Kidney tubule cell (primary cell): ENCODE measurements around the gene COL4A2.

Source experiments
- DNase-seq: peaks from one replicate; pipeline ENCODE4 v3.0.0-alpha.2; 2018; ENCODE audit warnings: low spot score

The COL4A2 gene

DNA sequence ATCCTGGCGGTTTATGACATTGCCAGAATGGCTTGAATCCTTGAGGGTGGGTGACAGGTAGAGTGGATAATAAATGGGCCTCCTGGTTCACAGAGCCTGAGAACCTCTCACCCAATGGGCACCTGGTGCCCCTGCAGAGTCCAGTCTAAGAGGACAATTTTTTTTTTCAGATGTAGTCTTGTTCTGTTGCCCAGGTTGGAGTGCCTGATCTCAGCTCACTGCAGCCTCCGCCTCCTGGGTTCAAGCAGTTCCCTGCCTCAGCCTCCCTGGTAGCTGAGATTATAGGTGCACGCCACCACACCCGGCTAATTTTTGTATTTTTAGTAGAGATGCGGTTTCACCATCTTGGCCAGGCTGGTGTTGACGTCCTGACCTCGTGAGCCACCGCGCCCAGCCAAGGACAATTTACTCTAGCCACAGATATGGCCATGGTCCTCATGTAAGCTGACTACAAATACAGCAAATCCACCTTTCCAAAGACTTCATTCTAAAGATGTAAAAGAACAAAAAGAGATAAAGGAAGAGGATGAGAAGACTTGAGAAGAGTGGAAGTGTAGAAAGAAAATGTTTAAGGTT is 33.0 kb downstream of the COL4A2 start:
- no peak for DNase-seq

DNA sequence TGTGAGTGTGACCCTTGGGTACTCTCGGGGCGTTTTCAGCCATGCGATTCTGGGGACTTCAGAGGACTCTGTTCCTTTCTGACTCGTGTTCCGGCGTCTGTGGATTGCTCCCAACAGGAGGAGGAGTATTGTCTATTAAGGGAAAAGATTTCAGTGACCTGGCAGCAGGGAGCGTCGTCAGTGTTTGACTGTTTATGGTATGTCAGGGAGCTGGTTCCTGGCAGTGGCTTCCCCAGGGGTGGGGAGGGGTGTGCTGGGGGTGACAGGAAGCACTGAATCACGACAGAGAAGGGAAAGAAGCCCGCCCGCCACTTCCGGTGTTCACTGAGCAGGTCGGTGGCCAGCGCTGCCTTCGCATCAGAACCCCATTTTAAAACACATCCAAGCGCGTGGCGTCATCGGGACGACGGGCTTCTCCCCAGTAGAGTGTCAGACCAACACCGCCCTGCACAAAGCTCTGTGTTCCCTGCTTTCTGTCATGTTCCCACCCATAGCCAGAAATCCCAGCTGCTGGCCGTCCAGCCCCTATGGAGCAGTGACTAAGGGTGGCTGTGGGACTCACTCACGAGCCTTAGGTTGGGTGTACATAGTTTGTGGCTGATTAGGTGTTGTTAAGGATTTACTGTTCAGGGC is 33.8 kb downstream of the COL4A2 start:
- DNase-seq: peak; percentile 79

DNA sequence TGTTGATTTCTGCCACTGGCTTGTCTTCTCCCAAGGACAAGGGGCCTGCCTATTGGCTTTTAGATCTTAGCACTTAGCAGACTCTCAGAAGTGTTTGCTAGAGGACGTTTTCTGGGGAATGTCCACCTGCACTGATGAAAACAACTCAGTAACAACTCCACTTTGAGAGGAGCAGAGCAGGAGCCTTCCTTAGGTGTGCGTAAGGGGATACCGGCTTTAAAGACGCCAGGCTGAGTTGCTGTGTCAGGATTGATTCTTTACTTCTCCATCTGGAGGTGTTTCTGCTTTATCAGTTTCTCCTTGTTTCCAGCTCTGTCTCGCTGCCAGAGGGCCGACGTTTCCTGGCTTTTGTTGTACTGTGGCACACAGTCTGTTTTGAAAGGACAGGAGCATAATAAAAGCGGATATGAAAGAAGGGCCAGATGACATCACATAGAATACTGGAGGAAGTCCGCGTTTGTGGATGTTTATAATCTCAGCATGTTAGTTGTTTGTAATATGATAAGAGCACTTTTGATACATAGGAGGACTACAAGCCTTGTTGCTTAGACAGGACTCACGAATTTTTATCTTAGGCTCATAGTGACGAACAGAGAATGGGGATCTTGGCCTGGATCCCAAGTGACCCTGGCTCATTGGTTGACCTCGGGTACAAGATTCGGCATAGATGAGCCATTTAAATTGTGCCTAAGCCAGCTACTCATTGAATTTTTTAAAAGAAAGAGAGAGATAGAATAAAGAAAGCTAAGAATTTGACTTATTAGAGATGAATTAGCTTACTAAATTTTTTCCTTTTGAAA is 34.6 kb downstream of the COL4A2 start:
- DNase-seq: no peak

DNA sequence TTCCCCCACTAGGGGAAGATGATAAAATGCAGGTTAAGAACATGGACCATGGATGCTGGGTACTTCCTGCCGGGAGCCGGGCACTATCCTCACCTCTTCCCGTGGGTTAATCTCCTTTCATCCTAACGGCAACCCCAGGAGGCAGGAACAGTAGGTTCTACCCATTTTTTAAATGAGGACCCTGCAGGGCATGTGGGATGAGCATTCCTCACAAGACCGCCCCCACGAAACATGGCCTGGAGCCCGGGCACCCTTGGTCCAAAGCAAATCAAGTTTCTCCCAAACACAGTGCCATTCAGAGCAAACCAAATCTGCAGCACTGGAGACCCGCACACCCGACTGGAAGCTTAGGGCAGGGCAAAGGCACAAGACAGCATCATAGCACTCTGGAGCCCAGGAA is 35.4 kb downstream of the COL4A2 start:
- no peak for DNase-seq

DNA sequence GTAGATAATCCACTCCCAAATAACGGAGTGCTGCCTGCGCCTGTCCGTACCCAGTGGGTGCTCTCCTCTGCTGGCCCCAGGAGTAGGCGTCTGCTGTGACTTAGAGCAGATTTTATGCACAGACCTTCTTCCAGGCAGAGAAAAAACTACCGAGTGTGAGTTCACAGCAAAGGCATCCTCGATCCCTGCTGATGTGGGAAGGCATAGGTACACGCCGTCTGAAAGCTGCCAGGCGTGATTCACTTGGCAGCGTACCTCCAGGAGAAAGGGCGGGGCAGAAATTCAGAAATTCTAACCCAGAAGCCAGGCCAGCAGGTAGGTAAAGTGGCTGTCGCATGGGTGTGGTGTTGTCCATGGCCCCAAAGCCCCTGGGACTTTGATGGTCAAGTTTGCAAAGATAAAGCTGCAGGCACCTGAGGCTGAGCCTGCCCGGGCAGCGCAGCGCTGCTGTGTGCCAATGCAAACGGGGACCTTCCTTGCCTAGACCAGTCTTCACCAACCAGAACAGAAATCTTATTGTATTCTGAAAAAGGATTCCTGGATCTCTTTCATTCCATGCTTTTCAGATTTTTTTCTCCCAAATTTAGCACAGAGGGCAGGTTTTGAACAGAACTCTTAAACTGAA is 36.3 kb downstream of the COL4A2 start:
- DNase-seq: peak; percentile 86

GRCh38 chr13:110344320-110344719 is 37.2 kb downstream of the COL4A2 start:
- peak; percentile 73 for DNase-seq

- DNase-seq: no peak
Measured at GRCh38 chr13:110345266-110345665, 38.2 kb downstream of the COL4A2 start.

- DNase-seq: no peak
Measured at GRCh38 chr13:110345701-110346100, 38.6 kb downstream of the COL4A2 start.

DNA sequence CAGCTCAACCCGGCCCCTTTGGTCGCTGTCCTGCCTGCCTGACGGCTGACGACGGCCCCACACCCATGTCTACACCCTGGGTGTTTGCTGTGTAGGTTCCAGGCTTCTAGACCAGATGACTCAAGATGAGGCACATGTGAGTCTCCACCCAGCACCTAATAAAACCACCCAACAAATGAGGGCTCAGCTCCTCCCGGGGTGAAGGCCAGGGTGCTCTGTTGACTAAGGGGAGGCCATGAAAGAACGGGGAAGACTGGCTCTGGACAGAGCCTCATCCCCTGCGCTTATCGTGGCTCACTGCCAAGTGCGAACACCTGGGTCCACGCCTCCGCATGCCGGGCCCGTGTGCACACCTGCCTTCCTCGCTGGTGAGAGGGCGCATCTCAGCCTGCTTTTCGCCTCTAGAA is 39.6 kb downstream of the COL4A2 start:
- peak; percentile 79 for DNase-seq

DNA sequence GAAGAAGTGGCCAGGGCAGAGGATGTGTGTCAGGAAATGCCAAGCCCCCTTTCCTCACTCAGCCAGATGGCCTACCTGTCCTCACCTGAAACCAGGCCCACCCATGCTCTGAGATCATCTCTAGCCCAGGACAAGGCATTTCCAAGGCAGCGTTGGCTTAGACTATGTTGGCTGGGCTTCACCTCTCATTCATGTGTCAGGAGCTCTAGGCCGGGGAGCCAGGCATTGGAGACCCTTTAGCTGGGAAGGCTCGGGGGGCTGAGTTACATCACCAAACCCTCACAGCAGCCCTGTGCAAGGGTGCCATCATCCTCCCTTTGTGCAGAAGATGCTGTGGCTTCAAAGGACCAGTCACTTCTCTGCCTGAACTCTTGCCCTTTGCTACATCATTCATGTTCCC is 40.0 kb downstream of the COL4A2 start:
- DNase-seq: no peak

GRCh38 chr13:110347535-110348308 is 40.6 kb downstream of the COL4A2 start:
- DNase-seq: peak; percentile 100

- DNase-seq: no peak
Measured at GRCh38 chr13:110348309-110349105, 41.4 kb downstream of the COL4A2 start.

DNA sequence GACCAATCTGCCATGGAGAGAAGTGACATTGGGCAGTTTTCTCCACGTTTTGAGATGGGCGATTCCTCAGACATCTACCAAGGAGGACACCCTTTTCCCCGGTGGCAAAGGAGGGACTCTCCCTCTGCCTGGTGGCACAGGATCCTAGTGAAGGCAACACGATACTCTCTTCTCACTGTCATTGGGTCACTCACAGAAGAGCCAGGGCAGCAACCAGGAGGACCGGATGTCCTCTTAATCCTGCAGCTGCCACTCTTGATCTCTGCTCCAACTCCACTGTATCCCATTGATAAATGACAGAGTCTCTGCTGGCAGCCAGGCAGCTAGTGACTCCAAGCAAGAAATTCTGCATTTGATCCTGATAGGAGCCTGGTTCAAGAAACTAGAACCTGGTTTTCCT is 42.2 kb downstream of the COL4A2 start:
- no peak for DNase-seq

DNA sequence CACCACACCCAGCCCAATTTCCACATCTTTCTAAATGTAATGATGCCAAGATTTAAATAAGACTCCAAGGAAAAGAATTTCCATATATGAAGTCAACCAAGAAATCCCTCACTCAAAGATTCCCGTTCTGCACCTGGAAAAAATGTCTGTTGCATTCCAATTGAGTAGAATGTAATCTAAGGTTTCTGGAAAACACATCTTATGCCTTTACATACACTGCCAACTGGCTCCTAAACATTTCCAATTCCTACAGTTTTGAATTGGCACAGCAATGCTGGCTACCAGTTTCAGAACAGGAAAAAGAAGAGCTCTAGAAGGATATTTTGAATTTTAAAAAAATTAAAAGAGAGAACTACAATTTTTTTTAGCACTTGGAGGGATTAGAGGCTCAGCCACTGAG is 43.0 kb downstream of the COL4A2 start:
- DNase-seq: no peak

GRCh38 chr13:110350509-110350908 is 43.4 kb downstream of the COL4A2 start:
- peak; percentile 74 for DNase-seq

GRCh38 chr13:110351636-110352420 is 44.7 kb downstream of the COL4A2 start:
- DNase-seq: peak; percentile 59

DNA sequence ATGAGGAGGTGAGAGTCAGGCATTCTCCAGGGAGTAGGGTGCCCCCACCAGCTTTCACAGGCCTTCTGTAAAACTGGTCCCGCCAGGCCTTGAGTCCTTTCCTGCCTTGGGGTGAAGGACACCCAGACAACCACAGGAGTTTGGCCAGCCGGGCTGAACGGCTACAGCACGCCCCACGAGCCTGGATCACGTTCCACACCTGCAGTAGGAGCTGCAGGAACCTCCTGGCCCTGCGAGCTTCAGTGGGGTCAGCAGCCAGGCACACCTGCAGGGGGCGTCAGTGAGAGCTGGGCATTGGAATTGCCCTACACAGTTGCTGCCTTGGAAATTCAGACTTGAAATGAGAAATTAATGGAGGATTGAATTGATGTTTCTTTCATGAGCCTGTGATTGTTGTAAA is 45.7 kb downstream of the COL4A2 start:
- DNase-seq: no peak

DNA sequence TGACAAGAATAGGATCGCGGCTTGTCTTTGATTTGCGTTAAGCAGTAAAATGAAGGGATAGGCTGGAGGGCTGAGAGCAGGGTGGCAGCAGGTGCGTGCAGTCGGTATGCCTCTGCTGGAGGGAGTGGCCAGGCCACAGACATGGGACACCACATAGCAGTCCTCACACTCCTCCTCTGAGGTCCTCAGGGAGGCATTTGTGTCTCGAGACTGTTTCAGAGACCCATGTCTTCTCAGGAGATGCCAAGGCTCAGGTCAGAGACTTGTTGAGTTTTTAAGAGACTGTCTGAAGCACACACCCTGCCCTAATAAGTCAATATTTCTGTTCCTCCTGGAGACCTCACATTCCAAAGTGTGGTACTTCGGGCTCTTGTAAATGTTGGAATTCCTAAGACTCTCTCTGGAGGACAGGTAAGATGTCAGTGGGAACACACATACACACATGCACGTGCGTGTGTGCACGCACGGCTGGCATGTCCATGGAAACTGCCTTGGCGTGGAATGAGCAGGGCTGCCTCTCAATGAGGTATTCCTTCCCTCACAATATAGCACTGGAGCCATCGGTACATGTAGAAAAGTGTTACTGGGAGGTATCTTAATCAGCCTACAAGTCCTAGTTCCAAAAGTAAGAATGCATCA is 46.4 kb downstream of the COL4A2 start:
- no peak for DNase-seq

GRCh38 chr13:110354123-110354627 is 47.1 kb downstream of the COL4A2 start:
- DNase-seq: no peak
